Type B pancreatic cell (in vitro differentiated cells): Measurements from ENCODE around the gene FAM170B. TPM values are rescaled to one million over a fixed set of nuclear protein-coding genes. Genes with fewer than 3 reads are reported as not detected.

Experiments
- DNase-seq: peaks from one replicate; pipeline ENCODE4 v3.0.0; 2021; ENCODE audit warnings: mixed read lengths; ENCODE audit not compliant: unreplicated experiment; ENCODE audit errors: extremely low spot score
- H3K27ac Mint-ChIP-seq: 2 replicates; pipeline ENCODE4 v1.8.0; 2021; ENCODE audit warnings: mild to moderate bottlenecking, mixed read lengths
- H3K27me3 Mint-ChIP-seq: 2 replicates; pipeline ENCODE4 v1.8.0; 2021; ENCODE audit warnings: mixed read lengths
- H3K36me3 Mint-ChIP-seq: 2 replicates; pipeline ENCODE4 v1.8.0; 2021; ENCODE audit warnings: mixed read lengths
- H3K4me1 Mint-ChIP-seq: one replicate; pipeline ENCODE4 v1.8.0; 2021; ENCODE audit warnings: mixed read lengths; ENCODE audit not compliant: unreplicated experiment
- H3K4me3 Mint-ChIP-seq: 2 replicates; pipeline ENCODE4 v1.8.0; 2021; ENCODE audit warnings: mild to moderate bottlenecking, mixed read lengths
- H3K9me3 Mint-ChIP-seq: 2 replicates; pipeline ENCODE4 v1.8.0; 2021; ENCODE audit warnings: mixed read lengths
- total RNA-seq: library from RNA; stranded (reverse); gene quantifications from 2 replicates; pipeline ENCODE4 v1.2.1, GENCODE V29; 2021; ENCODE audit warnings: low replicate concordance
- TF ChIP-seq, protein P1 (sequence below): fragments of 200-600 bp; sonication (generic); conservative IDR thresholded peaks from 2 replicates; pipeline ENCODE4 v1.5.0; 2021; ENCODE audit warnings: antibody characterized with exemption, mild to moderate bottlenecking

FAM170B gene
- total RNA-seq, 1 donor from 2014 or later, result not detected

- H3K4me1 Mint-ChIP-seq, result peaks cover 4% of the 10 kb centered on the region
- H3K4me3 Mint-ChIP-seq, result no peak overlapping the region
- DNase-seq, result no peak
- H3K27me3 Mint-ChIP-seq, result peaks cover 8% of the 10 kb centered on the region
- no peaks in the 10 kb centered on the region for H3K9me3 Mint-ChIP-seq
- no peaks in the 10 kb centered on the region for H3K36me3 Mint-ChIP-seq
- TF ChIP-seq, protein P1, sequence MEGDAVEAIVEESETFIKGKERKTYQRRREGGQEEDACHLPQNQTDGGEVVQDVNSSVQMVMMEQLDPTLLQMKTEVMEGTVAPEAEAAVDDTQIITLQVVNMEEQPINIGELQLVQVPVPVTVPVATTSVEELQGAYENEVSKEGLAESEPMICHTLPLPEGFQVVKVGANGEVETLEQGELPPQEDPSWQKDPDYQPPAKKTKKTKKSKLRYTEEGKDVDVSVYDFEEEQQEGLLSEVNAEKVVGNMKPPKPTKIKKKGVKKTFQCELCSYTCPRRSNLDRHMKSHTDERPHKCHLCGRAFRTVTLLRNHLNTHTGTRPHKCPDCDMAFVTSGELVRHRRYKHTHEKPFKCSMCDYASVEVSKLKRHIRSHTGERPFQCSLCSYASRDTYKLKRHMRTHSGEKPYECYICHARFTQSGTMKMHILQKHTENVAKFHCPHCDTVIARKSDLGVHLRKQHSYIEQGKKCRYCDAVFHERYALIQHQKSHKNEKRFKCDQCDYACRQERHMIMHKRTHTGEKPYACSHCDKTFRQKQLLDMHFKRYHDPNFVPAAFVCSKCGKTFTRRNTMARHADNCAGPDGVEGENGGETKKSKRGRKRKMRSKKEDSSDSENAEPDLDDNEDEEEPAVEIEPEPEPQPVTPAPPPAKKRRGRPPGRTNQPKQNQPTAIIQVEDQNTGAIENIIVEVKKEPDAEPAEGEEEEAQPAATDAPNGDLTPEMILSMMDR, result no peak
- H3K27ac Mint-ChIP-seq, result no peak overlapping the region
These were observed 37.7 kb upstream of the FAM170B start for GRCh38 chr10:49171326-49172060.

GRCh38 chr10:49170632-49171325 is 37.0 kb upstream of the FAM170B start:
- H3K27me3 Mint-ChIP-seq, result peaks cover 11% of the 10 kb centered on the region
- no peak for DNase-seq
- TF ChIP-seq, protein P1, result no peak
- H3K4me1 Mint-ChIP-seq, result peaks cover 4% of the 10 kb centered on the region
- H3K9me3 Mint-ChIP-seq, result no peaks in the 10 kb centered on the region
- H3K36me3 Mint-ChIP-seq, result no peaks in the 10 kb centered on the region
- no peak overlapping the region for H3K27ac Mint-ChIP-seq
- H3K4me3 Mint-ChIP-seq, result no peak overlapping the region

- peaks cover 14% of the 10 kb centered on the region for H3K27me3 Mint-ChIP-seq
- TF ChIP-seq, protein P1, result no peak
- H3K27ac Mint-ChIP-seq, result no peak overlapping the region
- H3K4me3 Mint-ChIP-seq, result no peak overlapping the region
- H3K36me3 Mint-ChIP-seq, result no peaks in the 10 kb centered on the region
- peaks cover 4% of the 10 kb centered on the region for H3K4me1 Mint-ChIP-seq
- H3K9me3 Mint-ChIP-seq, result no peaks in the 10 kb centered on the region
- peak; percentile 48 for DNase-seq
These were observed 36.0 kb upstream of the FAM170B start for GRCh38 chr10:49169776-49170175.

- H3K4me3 Mint-ChIP-seq, result no peak overlapping the region
- peaks cover 22% of the 10 kb centered on the region for H3K27me3 Mint-ChIP-seq
These were observed 35.1 kb upstream of the FAM170B start for GRCh38 chr10:49168831-49169500.

GRCh38 chr10:49168171-49168540 is 34.3 kb upstream of the FAM170B start:
- peaks cover 27% of the 10 kb centered on the region for H3K27me3 Mint-ChIP-seq
- peaks cover 4% of the 10 kb centered on the region for H3K4me1 Mint-ChIP-seq
- H3K4me3 Mint-ChIP-seq, result no peak overlapping the region
- H3K9me3 Mint-ChIP-seq, result no peaks in the 10 kb centered on the region
- H3K27ac Mint-ChIP-seq, result no peak overlapping the region
- no peaks in the 10 kb centered on the region for H3K36me3 Mint-ChIP-seq
- TF ChIP-seq, protein P1, result no peak
- no peak for DNase-seq

More at GRCh38 chr10:49168831-49169500, 35.1 kb upstream of the FAM170B start:
- TF ChIP-seq, protein P1, result no peak
- DNase-seq, result no peak
- no peaks in the 10 kb centered on the region for H3K9me3 Mint-ChIP-seq
- peaks cover 4% of the 10 kb centered on the region for H3K4me1 Mint-ChIP-seq
- H3K36me3 Mint-ChIP-seq, result no peaks in the 10 kb centered on the region
- H3K27ac Mint-ChIP-seq, result no peak overlapping the region
